Measurements from ENCODE around the gene TMEM181. TPM values are rescaled to one million over a fixed set of nuclear protein-coding genes. Genes with fewer than 3 reads are reported as not detected.

The TMEM181 gene
- total RNA-seq, 2 donors from 2014 or later = 13.9 to 14.4 TPM

GRCh38 chr6:158539413-158539812, 20.5 kb upstream of the TMEM181 start:
- H3K27ac ChIP-seq = peak overlapping the region in 1 of 2 donors; percentile 29
- no peak for DNase-seq (ENCODE audit: low spot score)
- H3K4me1 ChIP-seq = peaks cover 0 to 18% of the 10 kb centered on the region in 2 donors
- H3K4me3 ChIP-seq = no peak overlapping the region
- TF ChIP-seq CTCF (IDR thresholded peaks at IDR 0.05) = no peak
- H3K27me3 ChIP-seq = no peaks in the 10 kb centered on the region
- no peaks in the 10 kb centered on the region for H3K9me3 ChIP-seq
- H3K36me3 ChIP-seq = no peaks in the 10 kb centered on the region

GRCh38 chr6:158539881-158540280, 20.0 kb upstream of the TMEM181 start:
- no peaks in the 10 kb centered on the region for H3K27me3 ChIP-seq
- H3K4me1 ChIP-seq = peaks cover 0 to 18% of the 10 kb centered on the region in 2 donors
- no peak overlapping the region for H3K27ac ChIP-seq
- no peaks in the 10 kb centered on the region for H3K36me3 ChIP-seq
- H3K9me3 ChIP-seq = no peaks in the 10 kb centered on the region
- TF ChIP-seq CTCF (IDR thresholded peaks at IDR 0.05) = no peak
- no peak for DNase-seq (ENCODE audit: low spot score)
- no peak overlapping the region for H3K4me3 ChIP-seq

- Histone ChIP-seq H3K27me3 (no peaks in the 10 kb centered on the region), H3K27ac (no peak overlapping the region), H3K4me1 (no peaks in the 10 kb centered on the region), H3K9me3 (no peaks in the 10 kb centered on the region), H3K4me3 (no peak overlapping the region), H3K36me3 (no peaks in the 10 kb centered on the region)
- no peak for DNase-seq (ENCODE audit: low spot score)
- TF ChIP-seq CTCF (IDR thresholded peaks at IDR 0.05) = no peak
Observed at GRCh38 chr6:158543606-158544185, 16.2 kb upstream of the TMEM181 start.

GRCh38 chr6:158544428-158544827, 15.5 kb upstream of the TMEM181 start:
- Histone ChIP-seq H3K27me3 (no peaks in the 10 kb centered on the region), H3K36me3 (no peaks in the 10 kb centered on the region), H3K27ac (no peak overlapping the region), H3K4me1 (no peaks in the 10 kb centered on the region), H3K4me3 (no peak overlapping the region), H3K9me3 (no peaks in the 10 kb centered on the region)
- TF ChIP-seq CTCF (IDR thresholded peaks at IDR 0.05) = no peak
- no peak for DNase-seq (ENCODE audit: low spot score)

GRCh38 chr6:158545043-158545966, 14.6 kb upstream of the TMEM181 start:
- no peak for TF ChIP-seq CTCF (IDR thresholded peaks at IDR 0.05)
- no peak for DNase-seq (ENCODE audit: low spot score)
- Histone ChIP-seq H3K9me3 (no peaks in the 10 kb centered on the region), H3K27ac (no peak overlapping the region), H3K4me1 (no peaks in the 10 kb centered on the region), H3K36me3 (no peaks in the 10 kb centered on the region), H3K4me3 (no peak overlapping the region), H3K27me3 (no peaks in the 10 kb centered on the region)
